HFF-Myc (cell line): ENCODE data around the gene DMRTB1.

Experiments
- DNase-seq: peaks from one replicate; pipeline ENCODE4 v3.0.0-alpha.2; 2011; ENCODE audit warnings: low read depth; ENCODE audit errors: extremely low read depth
- H3K4me3 ChIP-seq: replicated peaks from 2 replicates; pipeline ENCODE4 v1.5.1; 2011; ENCODE audit warnings: low read depth, mild to moderate bottlenecking, control low read depth, low read length
- CTCF ChIP-seq: IDR thresholded peaks from 2 replicates; pipeline ENCODE4 v1.5.1; 2012; ENCODE audit warnings: mild to moderate bottlenecking, low read depth, low read length, control low read depth; ENCODE audit errors: missing control alignments

The DMRTB1 gene

GRCh38 chr1:53459321-53460175, at the start of gene DMRTB1:
DMRTB1 (plus strand) TSS chr1:53459399; CDS start chr1:53459454, 55 bp downstream.
- no peak for TF ChIP-seq CTCF
- DNase-seq: no peak
- H3K4me3 ChIP-seq: no peak within 1 kb of the TSS

GRCh38 chr1:53409695-53410094, 49.5 kb upstream of the DMRTB1 start:
- H3K4me3 ChIP-seq: no peak overlapping the region
- DNase-seq: no peak
- TF ChIP-seq CTCF: no peak

GRCh38 chr1:53410100-53410541, 49.1 kb upstream of the DMRTB1 start:
- H3K4me3 ChIP-seq: no peak overlapping the region
- no peak for DNase-seq
- TF ChIP-seq CTCF: no peak

- H3K4me3 ChIP-seq: no peak overlapping the region
- DNase-seq: no peak
- no peak for TF ChIP-seq CTCF
These were observed 48.5 kb upstream of the DMRTB1 start for GRCh38 chr1:53410701-53411100.

- H3K4me3 ChIP-seq: no peak overlapping the region
- DNase-seq: no peak
- TF ChIP-seq CTCF: no peak
These were observed 47.6 kb upstream of the DMRTB1 start for GRCh38 chr1:53411541-53412152.

GRCh38 chr1:53412285-53413174, 46.7 kb upstream of the DMRTB1 start:
- TF ChIP-seq CTCF: no peak
- H3K4me3 ChIP-seq: no peak overlapping the region
- DNase-seq: no peak
